GM21528 (cell line): ENCODE data around the gene PIPOX.
"Not testable (repeated sequence)": the region's sequence is repeated elsewhere in the genome, so short reads cannot be mapped to it uniquely, and the experiment has no call there.

ENCODE experiments used
- ATAC-seq: cut with Tn5 transposase; IDR thresholded peaks from one replicate; pipeline ENCODE4 v1.9.1; 2021; ENCODE audit warnings: mild to moderate bottlenecking, moderate library complexity; ENCODE audit not compliant: unreplicated experiment, low FRiP score

The PIPOX gene

DNA sequence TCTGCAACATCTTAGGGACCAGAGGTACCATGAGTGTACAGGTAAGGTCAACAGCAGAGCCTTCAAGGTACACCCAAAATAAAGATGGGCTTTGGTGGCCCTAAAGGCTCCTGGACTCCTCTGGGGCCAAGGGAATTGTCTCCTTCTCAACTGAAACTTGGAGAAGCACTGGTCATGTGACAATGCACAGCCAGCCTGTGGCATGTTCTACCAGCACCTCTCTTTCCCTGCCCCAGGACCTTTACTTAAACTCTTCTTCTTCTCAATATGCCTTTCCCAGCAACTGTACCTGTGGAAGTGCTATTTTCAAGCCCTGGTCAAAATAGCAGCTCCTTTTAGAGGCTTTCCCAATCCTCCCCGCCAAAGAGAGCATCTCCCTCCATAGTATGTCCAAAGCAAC is 28.4 kb downstream of the PIPOX start:
- no peak for ATAC-seq

DNA sequence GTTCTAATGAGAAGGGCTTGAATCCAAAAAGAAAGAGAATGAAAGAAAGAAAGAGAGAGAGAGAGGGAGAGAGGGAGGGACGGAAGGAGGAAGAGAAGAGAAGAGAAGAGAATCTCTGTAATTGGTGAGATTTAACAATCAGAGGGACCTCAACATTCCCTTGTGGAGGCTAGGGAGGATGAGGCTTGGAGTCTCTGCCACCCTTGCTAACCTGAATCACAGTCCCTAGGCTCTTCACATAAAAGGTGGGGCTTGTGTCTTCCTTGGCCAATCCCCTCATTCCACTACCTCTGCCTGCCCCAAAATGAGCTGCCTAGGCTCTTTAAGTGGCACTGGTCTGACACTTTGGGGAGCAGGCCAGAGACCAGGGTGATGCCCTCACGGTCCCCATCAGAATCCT is 30.1 kb downstream of the PIPOX start:
- no peak for ATAC-seq

DNA sequence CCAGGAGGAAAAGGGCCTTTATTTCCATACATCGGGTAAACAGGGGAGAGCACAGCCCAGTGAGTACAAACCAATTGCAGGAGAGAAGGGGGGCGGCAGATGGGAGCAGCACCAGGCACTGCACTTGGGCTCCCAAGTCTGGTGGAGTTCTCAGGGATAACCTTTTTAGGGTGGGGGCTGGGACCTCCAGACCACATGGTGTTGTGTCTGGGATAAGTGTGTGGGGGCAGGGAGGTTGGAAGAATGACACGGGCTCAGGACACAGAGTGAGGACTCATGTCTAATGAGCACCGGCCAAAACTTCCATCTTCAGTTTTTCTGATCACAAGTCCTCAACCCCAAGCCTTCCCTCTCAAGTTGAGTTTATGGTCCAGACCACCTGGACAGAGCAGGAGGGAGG is 30.6 kb downstream of the PIPOX start:
- ATAC-seq = no peak

DNA sequence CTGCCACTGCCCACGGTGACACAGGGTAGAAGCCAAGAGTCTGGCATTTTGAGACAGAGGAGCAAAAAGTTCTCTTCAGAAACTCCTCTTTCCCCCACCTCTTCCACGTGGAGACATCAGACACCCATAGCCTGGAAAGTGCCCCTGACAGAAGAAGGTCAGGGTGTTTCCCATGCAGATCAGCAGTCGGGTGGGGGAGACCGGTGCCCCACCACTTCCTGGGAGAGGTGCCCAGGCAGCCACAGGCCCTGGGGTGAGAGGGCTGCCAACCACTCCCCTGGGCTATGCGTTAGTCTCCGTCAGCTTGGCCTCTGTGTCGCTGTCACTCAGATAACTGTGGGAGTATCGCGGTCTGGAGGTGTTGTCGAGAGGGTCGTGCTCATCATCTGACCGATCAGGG is 31.5 kb downstream of the PIPOX start:
- ATAC-seq = no peak

DNA sequence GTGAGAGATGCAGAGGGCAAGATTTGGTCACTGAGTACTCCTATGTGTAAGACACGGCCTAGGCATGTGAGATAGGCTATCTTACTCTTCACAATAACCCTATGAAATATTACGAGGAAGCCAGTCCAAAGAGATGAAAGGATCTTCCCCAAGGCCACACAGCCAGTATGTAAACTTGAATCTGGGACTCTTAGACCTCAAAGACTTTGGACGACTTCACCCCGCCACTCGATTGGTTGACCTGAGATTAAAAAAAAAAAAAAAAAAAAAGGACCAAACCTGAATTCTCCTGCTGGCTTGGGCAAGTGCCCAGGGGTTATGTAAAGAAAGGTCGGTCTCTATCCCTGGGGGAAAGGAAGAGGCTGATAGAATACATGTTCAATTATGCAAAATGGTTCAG is 33.1 kb downstream of the PIPOX start:
- ATAC-seq = no peak

DNA sequence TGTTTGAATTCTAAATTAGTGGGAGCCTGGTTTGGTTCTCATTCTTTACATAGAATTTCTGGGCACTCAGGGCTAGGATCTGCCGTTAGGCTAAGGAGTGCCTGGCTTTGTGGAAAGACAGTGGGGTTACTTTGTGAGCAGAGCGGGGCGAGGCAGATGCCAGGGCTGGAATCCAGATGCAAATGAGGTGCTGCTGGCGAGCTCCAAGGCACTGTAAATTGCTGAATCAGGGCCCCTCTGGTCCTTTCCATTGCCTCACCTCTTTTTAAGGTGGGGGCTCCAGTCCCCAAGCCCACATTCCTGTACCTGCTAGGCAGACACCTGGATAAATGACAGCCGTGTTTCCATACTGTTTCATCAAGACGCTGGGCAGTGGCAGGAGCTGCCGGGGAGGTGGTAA is 33.8 kb downstream of the PIPOX start:
- no peak for ATAC-seq

DNA sequence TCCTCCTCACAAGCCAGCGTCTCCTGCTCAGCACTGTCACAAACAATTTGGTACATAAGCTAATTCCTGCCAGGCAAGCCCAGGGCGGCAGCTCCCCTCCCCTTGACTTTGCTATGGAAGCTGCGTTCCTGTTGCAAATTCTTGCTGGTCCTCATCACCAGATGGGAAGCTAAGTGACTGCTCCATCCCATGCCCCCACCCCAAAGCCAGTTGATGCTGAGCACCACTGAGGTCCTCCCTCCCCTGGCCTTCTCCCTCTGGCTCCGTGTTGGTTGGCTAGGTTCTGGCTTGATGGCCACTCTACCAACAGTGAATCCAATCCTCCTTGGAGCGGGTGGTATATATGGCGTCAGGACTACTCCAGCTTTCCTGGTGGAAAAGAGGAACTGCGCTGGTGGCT is 34.4 kb downstream of the PIPOX start:
- ATAC-seq = no peak

DNA sequence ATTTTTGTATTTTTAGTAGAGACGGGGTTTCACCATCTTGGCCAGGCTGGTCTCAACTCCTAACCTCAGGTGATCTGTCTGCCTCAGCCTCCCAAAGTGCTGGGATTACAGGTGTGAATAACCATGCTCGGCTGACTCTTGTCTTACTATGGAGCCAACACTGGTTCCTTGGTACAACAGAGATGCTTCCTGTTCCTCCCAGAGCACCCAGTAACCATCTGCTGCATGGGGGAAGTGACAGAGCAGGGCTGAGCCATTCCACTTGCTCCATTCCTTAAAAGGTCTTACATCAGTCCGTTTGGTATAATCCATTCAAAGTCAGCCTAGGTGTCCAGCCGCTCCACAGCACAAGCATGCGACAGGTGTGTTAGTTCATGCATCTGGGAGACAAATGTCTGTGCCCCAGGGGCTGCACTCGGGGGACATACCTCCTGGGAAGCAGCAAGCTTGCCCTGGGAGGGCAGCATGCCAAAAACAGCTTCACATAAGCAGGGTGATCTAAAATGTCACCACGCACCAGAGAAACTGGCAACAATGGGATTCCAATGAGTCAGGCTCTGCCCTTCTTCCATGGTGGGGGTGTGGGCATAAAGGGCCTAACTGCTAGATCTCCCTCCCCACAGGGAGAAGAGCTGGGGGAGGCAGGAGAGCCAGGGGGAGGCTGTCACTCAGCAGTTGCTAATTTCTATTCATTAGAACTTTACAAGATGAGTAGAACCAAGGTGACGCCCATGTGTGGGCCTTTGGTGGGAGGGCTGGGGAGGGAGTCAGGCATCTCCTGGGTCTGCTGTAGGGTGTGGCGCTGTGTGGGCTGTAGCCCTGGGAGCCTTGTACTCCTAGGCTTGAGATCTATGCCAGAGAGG is 35.5 kb downstream of the PIPOX start:
- no peak for ATAC-seq

DNA sequence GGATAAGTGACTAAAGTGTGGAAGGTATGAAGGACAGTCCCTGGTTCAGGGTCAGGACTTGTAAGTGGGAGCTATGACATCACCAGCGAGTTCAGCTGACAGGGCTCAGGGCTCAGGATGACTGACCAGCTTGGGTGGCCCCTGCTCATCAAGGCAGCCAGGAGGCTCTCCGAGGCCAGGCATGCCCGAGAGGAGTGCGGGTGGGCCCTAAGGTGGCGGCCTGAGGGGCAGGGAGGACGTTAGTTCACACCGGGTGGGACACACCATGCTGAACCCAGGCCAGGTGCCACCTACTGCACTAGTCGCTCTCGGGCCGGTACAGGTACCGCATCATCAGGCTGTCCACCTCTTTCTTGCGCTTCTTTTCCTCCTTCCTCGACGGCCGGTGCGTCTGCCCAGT is 36.5 kb downstream of the PIPOX start:
- ATAC-seq = no peak

DNA sequence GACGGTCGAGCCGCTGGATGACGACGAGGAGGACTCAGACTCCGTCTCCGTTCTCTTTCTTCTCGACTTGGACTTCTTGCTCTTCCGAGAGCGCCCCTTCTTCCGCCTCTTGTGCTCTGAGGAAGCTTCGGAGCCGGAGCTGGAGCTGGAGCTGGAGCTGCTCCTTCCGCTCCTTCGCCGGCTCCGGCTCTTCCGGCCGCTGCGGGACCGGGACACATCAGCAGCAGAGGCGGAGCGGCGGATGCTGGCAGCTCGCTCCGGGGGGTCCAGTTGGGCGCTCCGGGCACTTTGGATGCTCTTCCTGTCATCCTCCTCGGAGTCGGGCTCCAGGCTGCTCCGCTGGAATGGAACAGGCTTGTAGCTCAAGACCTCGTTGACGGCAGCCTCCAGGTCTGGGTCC is 36.9 kb downstream of the PIPOX start:
- no peak for ATAC-seq

DNA sequence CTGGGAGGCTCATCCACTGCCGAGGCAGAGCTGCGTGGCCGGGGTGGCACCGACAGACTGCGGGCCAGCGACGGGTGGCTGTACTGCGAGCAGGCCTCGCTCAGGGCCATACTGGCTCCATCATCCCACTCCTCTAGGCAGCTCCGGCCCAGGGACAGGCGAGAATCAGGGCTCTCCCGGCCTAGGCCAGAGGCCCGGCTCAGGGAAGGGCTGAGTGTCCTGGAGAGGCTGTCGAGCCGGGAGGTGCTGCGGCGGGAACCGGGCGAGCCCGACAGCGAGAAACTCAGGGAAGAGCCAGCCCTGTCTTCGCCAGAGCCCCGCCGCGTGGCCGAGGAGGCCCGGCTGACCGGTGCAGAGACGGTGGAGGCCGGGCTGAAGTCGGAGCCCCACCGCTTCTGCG is 37.4 kb downstream of the PIPOX start:
- no peak for ATAC-seq

DNA sequence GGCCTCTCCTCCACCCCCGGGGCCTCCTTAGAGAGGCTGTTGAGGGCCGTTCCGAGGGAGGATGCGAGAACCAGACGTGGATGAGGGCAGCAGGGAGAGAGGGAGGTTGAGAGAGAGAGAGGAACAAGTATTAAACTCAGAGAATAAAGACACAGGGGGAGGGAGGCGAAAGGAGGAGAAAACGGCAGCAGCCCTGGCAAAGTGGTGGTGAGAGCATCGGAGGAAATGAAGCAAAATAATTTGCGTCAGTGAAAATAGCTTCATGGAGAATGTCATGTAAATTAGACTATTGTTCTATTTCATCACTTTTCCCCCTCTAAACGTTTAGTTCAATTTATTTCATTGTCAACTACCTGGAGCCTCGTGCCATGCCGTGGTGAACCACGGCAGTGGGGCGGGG is 38.0 kb downstream of the PIPOX start:
- no peak for ATAC-seq

DNA sequence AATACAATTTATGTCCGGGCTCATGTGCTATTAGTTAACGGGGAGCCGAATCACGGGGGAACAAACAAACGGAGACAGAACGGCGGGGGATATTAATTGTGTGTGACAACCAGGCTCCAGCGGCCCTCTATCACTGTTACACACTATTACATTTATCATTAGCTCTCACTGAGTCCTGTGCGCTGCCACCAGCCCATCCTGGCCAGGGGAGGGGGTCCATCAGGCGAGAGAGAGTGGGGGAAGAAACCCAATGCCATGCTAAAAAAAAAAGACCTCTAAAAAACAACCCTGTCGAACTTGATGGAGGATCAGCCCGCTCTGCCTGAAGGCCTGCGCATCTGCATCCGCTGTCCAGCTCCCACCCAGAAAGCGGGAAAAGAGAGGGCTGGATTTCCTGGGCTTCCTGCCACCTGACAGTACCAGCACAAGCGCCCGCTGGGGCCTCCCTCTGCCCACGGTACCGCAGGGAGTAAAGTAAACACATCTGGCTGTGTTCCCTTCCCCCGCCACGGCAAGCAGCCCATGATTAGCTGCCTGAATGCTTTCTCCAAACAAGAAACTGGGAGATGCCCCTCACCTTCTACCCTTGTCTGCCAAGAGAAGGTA is 41.7 kb downstream of the PIPOX start:
- no peak for ATAC-seq

DNA sequence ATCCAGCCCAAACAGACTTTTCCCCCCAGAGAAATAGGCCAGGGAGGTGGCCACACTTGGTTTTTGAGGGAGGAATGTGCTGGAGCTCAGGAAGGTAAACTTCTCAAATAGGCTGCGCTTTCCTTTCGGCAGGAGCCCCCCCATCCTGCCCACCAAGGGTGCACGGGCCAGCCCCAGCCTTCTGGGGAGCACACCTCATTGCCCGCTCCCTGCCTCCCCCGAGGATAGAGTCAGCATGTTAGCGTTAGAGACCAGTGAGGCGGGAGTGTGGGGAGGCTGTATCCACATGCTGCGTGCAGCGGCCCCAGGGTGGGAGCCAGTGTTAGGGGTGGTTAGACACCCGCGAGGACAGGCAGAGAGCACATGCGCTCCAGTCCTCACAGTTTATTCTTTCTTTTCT is 42.3 kb downstream of the PIPOX start:
- no peak for ATAC-seq

DNA sequence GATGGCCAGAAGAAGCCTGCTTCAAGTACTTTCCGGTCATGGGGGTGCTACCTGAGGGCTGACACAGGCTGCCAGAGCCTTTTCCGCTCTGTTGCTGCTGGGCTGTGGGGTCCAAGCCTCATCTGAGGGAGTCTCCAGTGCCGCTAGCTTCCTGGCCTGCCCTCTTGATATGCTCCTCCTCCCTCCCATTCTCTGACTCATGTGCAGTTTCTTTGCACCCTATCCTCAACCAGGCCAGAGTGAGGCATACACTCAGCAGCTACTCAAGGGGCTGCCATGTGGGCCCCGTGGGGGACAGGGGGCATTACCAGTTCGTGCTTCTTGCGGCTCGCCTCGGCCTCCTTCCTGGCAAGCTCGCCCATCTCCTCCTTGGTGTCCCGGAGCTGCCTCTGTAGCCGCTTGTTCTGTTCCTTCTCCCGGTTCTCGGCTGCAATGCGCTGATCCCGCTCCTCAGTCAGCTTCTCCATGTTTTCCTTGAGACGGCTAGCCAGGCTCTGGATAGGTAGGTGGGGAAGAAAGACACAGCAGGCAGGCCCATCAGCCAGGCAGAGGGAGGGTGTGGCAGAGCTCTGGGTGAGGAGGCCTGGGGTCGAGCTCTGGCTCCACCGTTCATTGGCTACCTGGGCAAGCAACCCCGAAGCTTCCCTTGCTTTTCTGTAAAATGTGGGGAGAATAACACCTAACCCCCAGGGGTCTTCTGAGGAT is 43.8 kb downstream of the PIPOX start:
- ATAC-seq = no peak

DNA sequence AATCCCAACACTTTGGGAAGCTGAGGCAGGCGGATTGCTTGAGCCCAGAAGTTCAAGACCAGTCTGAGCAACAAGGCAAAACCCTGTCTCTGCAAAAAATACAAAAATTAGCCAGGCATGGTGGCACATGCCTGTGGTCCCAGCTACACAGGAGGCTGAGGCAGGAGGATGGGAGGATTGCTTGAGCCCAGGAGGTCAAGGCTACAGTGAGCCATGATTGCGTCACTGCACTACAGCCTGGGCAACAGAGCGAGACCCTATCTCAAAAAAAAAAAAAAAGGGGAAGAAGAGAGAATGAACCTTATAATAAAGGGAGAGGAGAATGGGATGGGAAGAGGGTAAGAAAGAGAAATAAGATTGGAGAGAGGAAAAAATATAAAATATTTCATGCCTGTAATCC is 45.8 kb downstream of the PIPOX start:
- not testable (repeated sequence) for ATAC-seq

DNA sequence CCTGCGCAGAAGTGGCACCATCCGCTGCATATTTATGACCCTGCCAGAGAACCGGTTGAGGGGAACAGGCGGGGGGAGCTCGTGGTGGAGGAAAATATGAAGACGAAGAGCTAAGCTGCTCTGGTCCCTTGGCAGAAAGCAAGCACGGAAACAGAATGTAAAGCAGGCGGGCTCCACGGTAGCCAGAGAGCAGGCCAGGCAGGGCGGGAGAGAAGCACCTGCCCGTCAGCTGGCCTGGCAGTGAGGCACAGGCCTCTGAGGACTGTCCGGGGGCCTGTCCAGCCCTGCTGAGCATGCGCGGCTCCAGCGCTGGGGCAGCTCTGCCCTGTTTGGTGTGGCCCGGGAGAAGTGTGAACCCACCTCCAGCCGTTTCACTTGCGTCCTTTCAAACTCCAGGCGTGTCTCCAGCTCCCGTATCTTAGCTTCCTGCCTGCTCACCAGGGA is 46.7 kb downstream of the PIPOX start:
- no peak for ATAC-seq

DNA sequence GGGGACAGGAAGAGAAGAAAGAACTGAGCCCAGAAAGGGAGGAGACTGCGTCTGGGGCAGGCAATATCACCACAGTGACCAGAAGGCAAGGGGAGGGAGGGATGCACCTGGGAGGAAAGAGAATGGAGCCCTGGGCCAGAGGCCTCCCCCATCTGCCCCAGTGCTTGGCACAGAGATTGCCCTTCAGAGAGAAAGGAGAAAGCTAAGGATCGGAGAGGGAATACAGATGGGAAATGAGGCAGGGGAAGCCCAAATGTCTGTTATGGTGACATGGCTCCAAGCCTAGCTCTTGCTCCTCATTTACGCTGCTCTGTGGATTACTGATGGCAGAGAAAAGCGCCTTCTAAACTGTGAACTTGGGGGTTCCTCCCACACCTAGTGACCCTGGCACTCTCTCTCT is 47.2 kb downstream of the PIPOX start:
- ATAC-seq = no peak

DNA sequence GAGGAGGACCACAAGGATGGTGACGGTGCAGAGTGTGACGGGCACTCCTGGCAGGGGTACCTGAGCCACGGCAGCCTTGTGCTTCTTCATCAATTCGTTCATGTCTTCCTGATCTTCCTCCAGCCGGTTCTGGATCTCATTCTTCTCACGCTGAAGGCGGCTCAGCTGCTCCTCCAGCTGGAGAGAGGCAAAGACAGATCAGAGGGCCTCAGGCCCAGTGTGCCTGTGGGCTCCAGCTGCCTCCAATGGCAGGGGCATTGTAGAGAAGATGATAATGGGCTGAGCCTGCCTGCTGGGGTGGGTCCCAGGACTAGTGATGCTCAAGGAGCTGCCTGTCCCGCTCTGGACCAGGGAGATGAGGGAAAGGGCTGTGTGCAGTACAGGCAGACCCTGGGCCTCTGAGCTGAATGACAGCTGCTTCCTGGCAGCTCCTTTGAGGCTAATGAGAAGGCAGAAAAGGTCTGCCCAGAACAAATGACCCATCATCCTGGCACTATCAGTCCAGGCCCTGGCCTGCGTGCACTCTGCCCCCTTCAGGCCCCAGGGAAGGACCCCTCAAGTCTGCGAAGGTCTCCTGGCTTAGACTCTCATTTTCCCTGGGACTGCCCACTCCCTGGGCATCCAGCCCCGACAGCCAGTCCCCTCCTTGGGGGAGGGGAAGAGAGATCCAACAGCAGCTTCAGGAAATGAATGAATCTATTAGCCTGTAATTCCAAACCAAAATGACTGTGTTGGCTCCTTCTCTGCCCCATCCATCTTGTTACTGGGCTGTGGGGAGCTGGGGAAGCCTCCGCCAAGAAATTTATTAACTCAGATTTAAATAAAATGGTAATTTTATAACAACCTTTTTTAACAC is 48.0 kb downstream of the PIPOX start:
- ATAC-seq = no peak

DNA sequence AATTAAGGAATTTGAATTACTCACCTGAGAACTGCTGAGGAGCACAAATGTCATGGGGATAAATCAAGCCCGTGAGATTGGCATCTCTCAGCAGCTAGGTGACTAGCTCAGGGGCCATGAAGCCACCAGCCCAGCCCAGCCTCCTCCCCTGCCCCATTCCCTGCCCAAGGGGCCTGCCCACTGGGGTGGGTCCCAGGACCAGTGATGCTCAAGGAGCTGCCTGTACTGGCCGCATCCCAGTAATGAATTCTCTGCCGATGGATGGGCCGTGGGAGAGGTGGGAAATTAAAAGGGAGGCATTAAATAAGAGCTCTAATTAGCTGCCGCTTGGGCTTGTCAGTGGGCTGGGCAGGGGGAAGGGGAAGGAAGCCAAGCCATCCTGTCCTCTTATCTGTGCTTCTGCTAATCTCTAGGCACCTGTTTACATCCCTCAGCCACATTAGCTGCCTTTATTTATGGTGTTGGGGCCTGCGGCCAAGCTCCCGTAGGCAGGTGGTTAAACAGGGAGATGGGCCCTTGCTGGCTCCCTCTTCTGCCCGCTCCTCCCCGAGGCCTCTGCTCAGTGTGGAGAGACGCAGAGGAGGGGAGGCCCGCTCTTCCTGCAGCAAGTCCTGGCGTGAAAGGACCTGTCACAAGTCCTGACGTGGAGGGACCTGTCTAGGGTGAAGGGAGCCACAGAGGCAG is 48.8 kb downstream of the PIPOX start:
- ATAC-seq = no peak
